B cell (primary cell): ENCODE measurements around the gene GLRX2. TPM values are rescaled to one million over a fixed set of nuclear protein-coding genes. Genes with fewer than 3 reads are reported as not detected.

Source experiments
- ATAC-seq: fragments of 200-7000 bp; cut with Tn5 transposase; one replicate; pipeline ENCODE4 v1.10.0; 2021; ENCODE audit warnings: low read depth, mild to moderate bottlenecking, moderate number of reproducible peaks, moderate library complexity
- CTCF ChIA-PET: fragments of 350-600 bp; sonication (Branson Sonifier 250); formaldehyde crosslinking; loops from one replicate; lab custom pipeline; 2021; ENCODE audit warnings: antibody characterized with exemption, inconsistent platforms; lab: Charles Lee
- POLR2A ChIA-PET: fragments of 350-600 bp; sonication (Branson Sonifier 250); formaldehyde crosslinking; loops from one replicate; lab custom pipeline; 2021; ENCODE audit warnings: antibody characterized with exemption; lab: Charles Lee
- DNase-seq: peaks from one replicate; pipeline ENCODE4 v3.0.0; 2013
- H2AFZ ChIP-seq: 2 replicates; pipeline ENCODE4 v1.6.1; 2012; ENCODE audit warnings: mild to moderate bottlenecking, low read depth, low read length; ENCODE audit not compliant: insufficient read depth, poor library complexity, severe bottlenecking
- H3K27ac ChIP-seq, 2 donors: 1 replicate in 1 of 2; 2 replicates in 1 of 2; pipeline ENCODE4 v1.5.1; 2012 to 2013; ENCODE audit warnings: low read length in 2 of 2, mild to moderate bottlenecking in 2 of 2, moderate library complexity in 1 of 2
- H3K27me3 ChIP-seq, 4 experiments: fragments of 200-600 bp in 1 of 4; sonication (generic) in 1 of 4; replicated peaks in 1 of 4; 1 replicate in 2 of 4; 2 replicates in 2 of 4; pipeline versions ENCODE4 v1.6.1 to v1.7.0; 2013 to 2016; ENCODE audit warnings: low read length in 3 of 4, mild to moderate bottlenecking in 2 of 4, mixed read lengths in 1 of 4, moderate library complexity in 1 of 4; ENCODE audit not compliant: insufficient read depth in 4 of 4, control insufficient read depth in 3 of 4; ENCODE audit errors: control extremely low read depth in 1 of 4
- H3K36me3 ChIP-seq, 2 experiments: replicated peaks in 1 of 2; 1 replicate in 1 of 2; 2 replicates in 1 of 2; pipeline versions ENCODE4 v1.6.1 to v1.7.1; 2013; ENCODE audit warnings: low read length in 1 of 2; ENCODE audit not compliant: insufficient read depth in 2 of 2, control insufficient read depth in 1 of 2; ENCODE audit errors: control extremely low read depth in 1 of 2, extremely low read depth in 1 of 2
- H3K4me1 ChIP-seq, 2 donors: fragments of 200-600 bp in 1 of 2; sonication (generic) in 1 of 2; 1 replicate in 1 of 2; 2 replicates in 1 of 2; pipeline versions ENCODE4 v1.5.1 to v1.6.1; 2013 to 2017; ENCODE audit warnings: low read length in 2 of 2; ENCODE audit not compliant: control insufficient read depth in 2 of 2, insufficient read depth in 2 of 2
- H3K4me2 ChIP-seq: replicated peaks from 2 replicates; pipeline ENCODE3; 2012; ENCODE audit warnings: mild to moderate bottlenecking, low read depth, low read length; ENCODE audit not compliant: poor library complexity, severe bottlenecking
- H3K4me3 ChIP-seq, 5 experiments: fragments of 200-600 bp in 1 of 5; sonication (generic) in 1 of 5; 1 replicate in 3 of 5; 2 replicates in 2 of 5; pipeline versions ENCODE4 v1.5.1 to v1.7.0; 2011 to 2016; ENCODE audit warnings: low read length in 4 of 5, mild to moderate bottlenecking in 4 of 5, low read depth in 2 of 5, control low read depth in 1 of 5, moderate library complexity in 1 of 5; ENCODE audit not compliant: insufficient read depth in 1 of 5; ENCODE audit errors: control extremely low read depth in 1 of 5, extremely low read depth in 1 of 5
- H3K79me2 ChIP-seq: fragments of 200-600 bp; sonication (generic); one replicate; pipeline ENCODE4 v1.6.0; 2016; ENCODE audit warnings: low read length; ENCODE audit not compliant: control insufficient read depth, insufficient read depth
- H3K9ac ChIP-seq: fragments of 200-600 bp; sonication (generic); 2 replicates; pipeline ENCODE4 v1.6.1; 2017; ENCODE audit warnings: mild to moderate bottlenecking, low read length, moderate library complexity
- H3K9me3 ChIP-seq, 3 donors: one replicate each; pipeline versions ENCODE4 v1.6.1 to v1.7.1; 2013; ENCODE audit warnings: low read length in 2 of 3; ENCODE audit not compliant: control insufficient read depth in 2 of 3, insufficient read depth in 1 of 3; ENCODE audit errors: control extremely low read depth in 1 of 3
- H4K20me1 ChIP-seq: 2 replicates; pipeline ENCODE4 v1.6.0; 2012; ENCODE audit warnings: mild to moderate bottlenecking, low read length; ENCODE audit not compliant: insufficient read depth, control insufficient read depth, poor library complexity, severe bottlenecking
- H3K27ac Mint-ChIP-seq: one replicate; pipeline ENCODE4 v1.8.0; 2021; ENCODE audit warnings: mixed read lengths
- H3K27me3 Mint-ChIP-seq: one replicate; pipeline ENCODE4 v1.8.0; 2021; ENCODE audit warnings: mixed read lengths
- H3K4me1 Mint-ChIP-seq: one replicate; pipeline ENCODE4 v1.8.0; 2021; ENCODE audit warnings: mixed read lengths
- H3K4me3 Mint-ChIP-seq: one replicate; pipeline ENCODE4 v1.8.0; 2021; ENCODE audit warnings: mixed read lengths
- H3K9me3 Mint-ChIP-seq: one replicate; pipeline ENCODE4 v1.8.0; 2022; ENCODE audit warnings: mixed read lengths; ENCODE audit not compliant: insufficient read depth
- EZH2 ChIP-seq: IDR thresholded peaks from 2 replicates; pipeline ENCODE4 v1.6.1; 2012; ENCODE audit warnings: borderline replicate concordance, low read depth, mild to moderate bottlenecking, moderate library complexity, low read length; ENCODE audit not compliant: insufficient read depth, poor library complexity, severe bottlenecking
- WGBS: methylation state at CpG from one replicate; pipeline ENCODE4 v1.1.5; 2013; ENCODE audit warnings: missing lambda C conversion rate; ENCODE audit not compliant: insufficient coverage; 5-methylcytosine and 5-hydroxymethylcytosine counted together
- intact Hi-C: fragments of 100-400 bp; cut with micrococcal nuclease; formaldehyde crosslinking; loops from one replicate; pipeline ENCODE4 v1.10.0; 2022
- polyA plus RNA-seq: library from polyadenylated mRNA; depleted of rRNA; stranded (reverse); fragments of >200 nt; gene quantifications from 2 replicates; pipeline ENCODE4 v1.2.3, GENCODE V29; 2012
- total RNA-seq, 2 donors: library from RNA; stranded (reverse); fragments of 120-200 nt in 1 of 2; gene quantifications; 1 replicate in 1 of 2; 2 replicates in 1 of 2; pipeline versions ENCODE4 v1.2.3 to v1.2.4, GENCODE V29; 2013 to 2022
- TF ChIP-seq, protein P1 (sequence below): fragments of 200-600 bp; IDR thresholded peaks from one replicate; pipeline ENCODE4 v1.8.0; 2022; ENCODE audit warnings: antibody characterized with exemption, mild to moderate bottlenecking

Gene GLRX2
- total and polyA plus RNA-seq, 2 donors (not counting 1 experiment from before 2014, with no cell fraction given) = 2.7 to 12.9 TPM

GRCh38 chr1:193143285-193143684 lies 38.1 kb upstream of the GLRX2 start:
- intact Hi-C loops = no loop called here
- no CpG with 5 or more reads among the region's 1 CpG for whole genome bisulfite sequencing
- Histone ChIP-seq H3K4me1 (no peaks in the 10 kb centered on the region), H3K27ac (no peak overlapping the region), H3K4me2 (no peak overlapping the region), H3K27me3 (no peaks in the 10 kb centered on the region), H2AFZ (no peak overlapping the region), H3K9me3 (no peaks in the 10 kb centered on the region), H3K4me3 (no peak overlapping the region), H3K36me3 (peaks cover 2 to 48% of the 10 kb centered on the region in 2 experiments), H3K9ac (no peak overlapping the region), H4K20me1 (peaks cover 12% of the 10 kb centered on the region), H3K79me2 (peaks cover 12% of the 10 kb centered on the region)
- no peak for ATAC-seq
- H3K27ac Mint-ChIP-seq = no peak overlapping the region
- no peaks in the 10 kb centered on the region for H3K4me1 Mint-ChIP-seq
- DNase-seq = no peak
- no peak for TF ChIP-seq EZH2
- TF ChIP-seq, protein P1, sequence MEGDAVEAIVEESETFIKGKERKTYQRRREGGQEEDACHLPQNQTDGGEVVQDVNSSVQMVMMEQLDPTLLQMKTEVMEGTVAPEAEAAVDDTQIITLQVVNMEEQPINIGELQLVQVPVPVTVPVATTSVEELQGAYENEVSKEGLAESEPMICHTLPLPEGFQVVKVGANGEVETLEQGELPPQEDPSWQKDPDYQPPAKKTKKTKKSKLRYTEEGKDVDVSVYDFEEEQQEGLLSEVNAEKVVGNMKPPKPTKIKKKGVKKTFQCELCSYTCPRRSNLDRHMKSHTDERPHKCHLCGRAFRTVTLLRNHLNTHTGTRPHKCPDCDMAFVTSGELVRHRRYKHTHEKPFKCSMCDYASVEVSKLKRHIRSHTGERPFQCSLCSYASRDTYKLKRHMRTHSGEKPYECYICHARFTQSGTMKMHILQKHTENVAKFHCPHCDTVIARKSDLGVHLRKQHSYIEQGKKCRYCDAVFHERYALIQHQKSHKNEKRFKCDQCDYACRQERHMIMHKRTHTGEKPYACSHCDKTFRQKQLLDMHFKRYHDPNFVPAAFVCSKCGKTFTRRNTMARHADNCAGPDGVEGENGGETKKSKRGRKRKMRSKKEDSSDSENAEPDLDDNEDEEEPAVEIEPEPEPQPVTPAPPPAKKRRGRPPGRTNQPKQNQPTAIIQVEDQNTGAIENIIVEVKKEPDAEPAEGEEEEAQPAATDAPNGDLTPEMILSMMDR = no peak
- H3K27me3 Mint-ChIP-seq = no peaks in the 10 kb centered on the region
- no peaks in the 10 kb centered on the region for H3K9me3 Mint-ChIP-seq
- no peak overlapping the region for H3K4me3 Mint-ChIP-seq
- ChIA-PET POLR2A (no interaction called here), CTCF (interaction anchor here (0.9 to 1.5 kb wide), 3 partner anchors 8 to 669 kb away, joined by 4 read pairs; no protein-coding TSS in a partner anchor)

- Histone ChIP-seq H3K9ac (no peak overlapping the region), H4K20me1 (peaks cover 12% of the 10 kb centered on the region), H3K27ac (no peak overlapping the region), H3K79me2 (peaks cover 12% of the 10 kb centered on the region), H3K9me3 (no peaks in the 10 kb centered on the region), H3K4me3 (no peak overlapping the region), H2AFZ (no peak overlapping the region), H3K4me1 (no peaks in the 10 kb centered on the region), H3K27me3 (no peaks in the 10 kb centered on the region), H3K4me2 (no peak overlapping the region), H3K36me3 (peaks cover 4 to 49% of the 10 kb centered on the region in 2 experiments)
- no peak for ATAC-seq
- no peaks in the 10 kb centered on the region for H3K27me3 Mint-ChIP-seq
- no peak for DNase-seq
- intact Hi-C loops = no loop called here
- TF ChIP-seq, protein P1 = no peak
- no peak for TF ChIP-seq EZH2
- no peaks in the 10 kb centered on the region for H3K9me3 Mint-ChIP-seq
- CTCF ChIA-PET = interaction anchor here (0.9 to 1.5 kb wide), 2 partner anchors 15 to 336 kb away, joined by 3 to 4 read pairs; no protein-coding TSS in a partner anchor
- WGBS = no CpG with 5 or more reads among the region's 2 CpGs
- no peak overlapping the region for H3K4me3 Mint-ChIP-seq
- H3K27ac Mint-ChIP-seq = no peak overlapping the region
- POLR2A ChIA-PET = no interaction called here
- no peaks in the 10 kb centered on the region for H3K4me1 Mint-ChIP-seq
These were observed 37.2 kb upstream of the GLRX2 start for GRCh38 chr1:193142409-193142808.
